NCI-H774 (cell line): ENCODE data around the gene ASXL2.

Experiments used
- DNase-seq: peaks from one replicate; lab custom pipeline; 2025; lab: John Stamatoyannopoulos, UW

ASXL2 gene

DNA sequence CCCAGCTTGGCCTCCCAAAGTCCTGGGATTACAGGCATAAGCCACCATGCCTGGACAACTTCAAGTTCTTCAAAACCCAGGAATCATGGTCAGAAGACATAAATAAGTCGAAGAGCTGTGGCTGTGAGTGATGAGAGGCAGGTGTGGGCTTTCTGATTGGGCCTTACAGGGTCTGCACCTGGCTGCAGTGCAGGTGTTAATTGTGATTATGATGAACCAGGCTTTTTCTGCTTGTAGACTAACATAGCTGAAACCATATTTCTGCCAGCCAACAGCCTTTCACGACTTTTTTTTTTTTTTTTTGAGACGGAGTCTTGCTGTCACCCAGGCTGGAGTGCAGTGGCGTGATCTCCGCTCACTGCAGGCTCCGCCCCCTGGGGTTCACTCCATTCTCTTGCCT lies 190.1 kb downstream of the ASXL2 start:
- no peak for DNase-seq

DNA sequence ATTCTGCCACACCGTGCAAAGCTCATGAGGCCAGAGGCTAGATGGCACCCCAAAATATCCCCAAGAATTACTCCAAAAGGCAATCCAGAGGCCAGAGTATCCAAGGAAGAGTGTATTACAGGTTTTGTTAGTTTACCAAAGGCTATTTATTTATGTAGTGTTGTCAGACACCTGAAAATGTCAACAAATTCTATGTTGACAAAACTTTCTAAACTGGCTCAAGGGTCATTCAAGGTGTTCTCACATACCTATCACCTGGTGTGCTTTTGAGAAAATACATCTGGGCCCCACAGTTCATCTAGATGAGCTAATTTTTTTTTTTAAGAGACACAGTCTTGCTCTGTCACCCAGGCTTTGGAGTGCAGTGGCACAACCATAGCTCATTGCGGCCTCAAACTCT lies 192.5 kb downstream of the ASXL2 start:
- DNase-seq = peak; percentile 54

DNA sequence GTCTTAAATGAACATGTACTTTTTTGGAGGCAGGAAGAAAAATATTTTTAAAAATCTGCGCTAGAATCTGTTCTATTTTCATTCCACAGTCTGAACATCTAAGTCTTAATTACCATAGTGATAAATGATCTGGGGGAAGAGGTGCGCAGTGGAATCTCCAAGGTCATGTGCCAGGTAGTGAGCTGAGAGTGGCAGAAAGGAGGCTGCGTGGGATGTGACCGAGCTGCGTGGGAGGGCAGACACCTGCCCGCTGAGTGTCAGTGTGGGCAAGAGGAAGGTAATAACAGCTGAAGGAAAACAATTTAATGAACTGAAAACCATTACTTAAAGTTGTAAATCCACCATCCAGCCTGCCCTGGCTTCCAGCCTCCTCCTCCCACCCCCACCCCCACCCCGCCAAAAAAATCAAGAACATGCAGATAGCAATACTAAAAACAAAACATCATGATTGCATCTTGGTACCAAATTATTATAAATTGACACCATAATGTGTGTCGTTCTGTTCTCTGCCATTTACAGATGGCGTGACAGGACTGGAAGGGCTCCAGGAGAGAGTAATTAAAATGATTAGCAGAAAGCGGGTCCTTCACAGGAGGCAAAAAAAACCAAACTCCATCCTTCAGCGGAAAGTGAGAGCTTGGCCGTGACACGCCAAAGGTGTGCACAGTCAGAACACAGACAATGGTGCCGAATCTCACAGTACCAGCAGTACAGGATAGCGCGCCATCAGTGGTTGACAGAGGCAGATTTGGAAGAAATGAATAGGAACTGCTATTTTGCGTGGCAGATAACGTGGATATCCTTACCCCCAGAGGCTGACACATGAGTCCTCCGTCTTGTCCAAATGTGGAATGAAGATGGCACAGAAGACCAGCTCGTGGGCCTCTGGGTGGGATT lies 193.5 kb downstream of the ASXL2 start:
- DNase-seq = peak; percentile 1
